Hematopoietic multipotent progenitor cell (in vitro differentiated cells): ENCODE results near the gene HACD2. TPM values are rescaled to one million over a fixed set of nuclear protein-coding genes. Genes with fewer than 3 reads are reported as not detected.
A peak's percentile ranks its signal among the peaks of the same experiment; 100 is the strongest.

Experiments
- DNase-seq, 3 donors: peaks; one replicate each; pipeline ENCODE4 v3.0.0-alpha.2; 2011 to 2015; ENCODE audit warnings: low read depth in 2 of 3, low spot score in 2 of 3
- total RNA-seq: library from RNA; depleted of rRNA; stranded (reverse); fragments of >200 nt; gene quantifications from one replicate; pipeline ENCODE4 v1.2.3, GENCODE V29; 2012

HACD2 gene, protein sequence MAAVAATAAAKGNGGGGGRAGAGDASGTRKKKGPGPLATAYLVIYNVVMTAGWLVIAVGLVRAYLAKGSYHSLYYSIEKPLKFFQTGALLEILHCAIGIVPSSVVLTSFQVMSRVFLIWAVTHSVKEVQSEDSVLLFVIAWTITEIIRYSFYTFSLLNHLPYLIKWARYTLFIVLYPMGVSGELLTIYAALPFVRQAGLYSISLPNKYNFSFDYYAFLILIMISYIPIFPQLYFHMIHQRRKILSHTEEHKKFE
- total RNA-seq = 14.5 TPM

DNA sequence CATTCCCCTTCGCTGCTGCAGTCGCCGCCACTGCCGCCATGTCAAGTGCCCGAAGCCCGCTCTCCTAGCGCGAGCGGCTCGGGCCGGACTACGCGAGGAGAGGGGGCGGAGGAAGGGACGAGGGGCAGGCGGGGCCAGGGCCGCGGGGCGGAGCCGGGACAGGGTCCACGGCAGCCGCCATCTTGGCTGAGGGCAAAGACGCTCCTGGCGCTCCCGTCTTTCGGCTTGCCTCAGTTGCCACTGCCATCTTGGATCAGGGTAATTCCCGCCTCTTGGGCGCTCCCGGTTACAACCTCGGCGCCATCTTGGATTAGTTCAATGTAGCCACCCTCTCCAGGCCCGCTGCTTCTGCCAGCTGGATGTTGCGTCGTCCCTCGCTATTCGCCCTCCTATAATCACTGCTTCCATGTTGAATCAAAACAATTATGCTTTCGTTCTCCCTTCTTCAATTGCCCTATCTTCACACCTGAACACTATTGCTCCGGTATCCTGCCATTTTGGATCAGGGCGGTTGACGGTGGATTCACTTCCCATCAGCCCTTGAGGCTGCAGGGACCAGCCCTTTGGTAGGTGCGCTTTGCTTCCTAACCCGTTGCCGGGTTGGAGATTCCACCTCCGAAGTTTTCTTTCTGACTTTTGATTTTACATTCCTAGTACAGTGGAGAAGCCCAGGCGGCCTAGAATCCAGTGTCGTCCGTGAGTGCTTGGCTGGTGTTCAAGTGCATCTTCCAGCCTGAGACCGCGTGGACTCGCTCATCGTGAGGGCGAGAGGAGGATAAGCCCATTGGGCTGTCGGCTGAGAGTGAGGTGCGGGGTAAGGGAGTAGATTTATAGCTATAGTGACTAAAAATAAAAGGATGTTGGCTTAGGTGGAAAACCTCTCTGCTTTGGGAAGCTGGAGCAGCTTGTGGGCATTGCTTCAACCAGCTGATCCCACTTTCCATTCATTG is at the start of gene HACD2:
Gene HACD2 (minus strand): TSS at position 66 of the 950 bp plus-strand sequence. CDS start 26 bp downstream, at position 40.
- DNase-seq = peak; percentile 78 to 97 (median 95)

DNA sequence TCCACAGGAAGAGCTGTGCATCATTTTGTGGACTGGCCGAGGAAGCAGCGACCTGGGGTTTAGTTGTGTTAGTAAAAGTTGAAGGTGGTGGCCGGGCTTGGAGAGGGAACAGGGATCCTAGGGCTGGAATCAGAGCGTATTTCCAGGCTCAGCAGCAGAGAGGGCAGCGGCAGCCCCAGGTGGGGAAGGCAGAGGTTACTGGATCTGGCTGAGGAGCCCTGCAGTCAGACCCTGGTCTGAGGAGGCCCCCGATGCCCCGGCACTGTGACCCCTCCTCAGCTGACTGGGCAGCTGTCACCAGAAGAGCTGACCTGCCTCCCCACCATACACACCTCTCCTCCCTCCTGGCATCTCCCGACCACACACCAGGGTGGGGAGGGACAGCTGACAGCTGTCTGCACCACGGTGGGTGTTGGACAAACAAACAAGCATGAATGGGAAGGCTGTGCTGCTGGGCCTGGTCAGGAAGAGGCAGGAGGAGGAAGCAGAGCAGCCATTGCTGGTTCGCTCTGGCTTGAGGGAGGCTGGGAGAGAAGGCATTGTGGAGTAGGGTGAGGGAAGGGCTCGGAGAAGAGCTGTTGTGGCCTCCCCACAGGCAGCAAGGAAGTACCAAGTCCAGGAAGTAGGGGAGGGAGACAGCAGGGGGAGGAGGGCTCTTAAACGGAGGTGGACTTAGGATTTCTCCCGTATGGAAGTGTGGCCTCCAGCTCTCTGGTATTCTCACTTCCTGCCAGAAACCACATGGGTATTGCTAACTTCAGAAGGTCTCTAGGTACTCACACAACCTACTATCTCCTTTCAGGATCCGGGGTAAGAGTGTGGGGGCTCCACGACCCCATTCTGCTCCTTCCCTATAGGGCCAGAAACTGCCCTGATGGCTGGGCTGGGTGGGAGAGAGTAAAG is 49.5 kb upstream of the HACD2 start:
- no peak for DNase-seq

DNA sequence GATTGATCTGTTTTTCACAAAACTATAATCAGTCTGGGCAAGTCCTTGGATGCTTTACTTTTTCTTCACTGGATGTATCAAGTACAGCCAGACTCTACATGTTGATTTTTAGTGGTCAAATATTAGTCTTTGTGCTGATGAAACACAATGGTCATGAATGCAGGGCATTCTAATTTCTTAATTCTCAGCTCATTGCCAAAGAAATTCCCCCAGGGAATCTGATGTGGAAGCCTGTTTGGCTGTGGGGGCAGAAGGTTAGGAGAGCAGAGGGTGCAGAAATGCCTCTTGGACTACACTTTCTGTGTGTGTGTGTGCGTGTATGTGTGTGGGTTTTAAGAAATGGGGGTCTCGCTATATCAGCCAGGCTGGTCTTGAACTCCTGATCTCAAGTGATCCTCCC is 48.7 kb upstream of the HACD2 start:
- no peak for DNase-seq

DNA sequence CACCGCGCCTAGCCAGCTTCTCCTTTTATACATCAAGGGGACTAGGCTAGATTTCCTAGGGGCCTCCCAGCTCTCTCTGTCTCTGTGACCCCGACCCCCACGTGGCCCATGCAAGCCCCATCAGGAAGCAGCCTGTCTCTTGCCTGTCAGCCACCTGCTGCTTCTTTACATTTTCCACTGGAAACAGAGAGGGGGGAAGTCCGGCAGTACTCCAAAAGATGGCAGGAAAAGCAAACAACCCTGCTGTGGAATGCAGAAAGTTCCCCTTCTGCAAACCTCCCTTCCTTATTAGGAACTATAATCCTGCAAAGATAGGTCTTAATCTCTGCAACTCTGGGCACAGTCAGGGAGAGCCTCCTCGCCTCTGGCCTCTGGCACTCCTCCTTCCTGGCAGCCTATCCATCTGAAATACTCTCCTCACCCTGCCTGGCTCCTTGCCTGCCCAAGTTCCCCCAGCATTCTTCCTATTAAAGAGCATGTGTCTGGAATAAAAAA is 47.4 kb upstream of the HACD2 start:
- DNase-seq = no peak

DNA sequence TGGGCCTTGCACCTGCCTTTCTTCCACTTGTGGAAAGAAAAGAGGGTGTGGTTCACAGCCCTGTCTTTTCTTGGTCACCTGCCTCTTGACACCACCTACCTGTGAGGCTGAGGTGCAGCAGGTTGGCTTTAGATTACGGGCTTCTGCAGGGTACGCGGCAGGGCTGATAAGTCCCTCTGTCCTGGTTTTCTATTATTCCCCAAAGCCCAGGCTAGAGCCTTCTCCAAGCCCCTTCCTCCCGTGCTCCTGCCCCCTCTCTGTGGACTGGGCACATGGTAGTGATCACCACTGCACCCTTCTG is 44.8 kb upstream of the HACD2 start:
- no peak for DNase-seq

DNA sequence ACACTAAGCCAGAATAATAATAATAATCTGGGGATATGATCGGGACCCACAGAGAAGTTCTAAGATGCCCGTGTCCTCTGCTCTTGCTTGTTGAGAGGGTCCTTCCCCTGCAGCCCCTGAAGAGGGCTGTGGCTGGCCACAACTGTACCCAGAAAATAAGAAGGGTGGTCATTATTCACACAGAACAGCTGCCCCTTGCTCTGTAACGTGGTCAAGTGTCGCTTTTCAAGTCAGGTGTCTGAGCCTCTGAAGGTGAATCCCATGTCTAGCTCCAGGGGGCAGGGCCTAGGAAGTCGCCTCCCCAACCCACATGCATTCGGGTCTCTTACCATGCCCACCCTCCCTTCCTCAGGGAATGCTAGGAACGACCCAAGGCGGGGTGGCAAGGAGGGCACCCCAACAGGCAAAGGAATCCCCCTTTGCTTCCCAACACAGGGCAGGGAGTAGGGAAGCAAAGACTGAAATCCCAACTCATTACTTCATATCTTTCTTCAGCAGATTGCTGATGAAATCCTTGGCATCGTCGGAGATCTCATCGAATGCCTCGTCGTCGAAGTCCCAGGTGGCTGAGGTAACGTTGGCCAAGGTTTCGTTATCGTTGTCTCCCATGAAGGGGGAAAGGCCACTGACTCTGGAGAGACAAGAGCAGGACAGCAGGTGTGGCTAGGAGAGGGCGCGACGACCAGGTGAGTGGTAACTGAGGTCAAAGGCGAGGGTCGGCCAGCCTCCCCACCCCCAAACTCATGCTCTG is 44.3 kb upstream of the HACD2 start:
- no peak for DNase-seq

DNA sequence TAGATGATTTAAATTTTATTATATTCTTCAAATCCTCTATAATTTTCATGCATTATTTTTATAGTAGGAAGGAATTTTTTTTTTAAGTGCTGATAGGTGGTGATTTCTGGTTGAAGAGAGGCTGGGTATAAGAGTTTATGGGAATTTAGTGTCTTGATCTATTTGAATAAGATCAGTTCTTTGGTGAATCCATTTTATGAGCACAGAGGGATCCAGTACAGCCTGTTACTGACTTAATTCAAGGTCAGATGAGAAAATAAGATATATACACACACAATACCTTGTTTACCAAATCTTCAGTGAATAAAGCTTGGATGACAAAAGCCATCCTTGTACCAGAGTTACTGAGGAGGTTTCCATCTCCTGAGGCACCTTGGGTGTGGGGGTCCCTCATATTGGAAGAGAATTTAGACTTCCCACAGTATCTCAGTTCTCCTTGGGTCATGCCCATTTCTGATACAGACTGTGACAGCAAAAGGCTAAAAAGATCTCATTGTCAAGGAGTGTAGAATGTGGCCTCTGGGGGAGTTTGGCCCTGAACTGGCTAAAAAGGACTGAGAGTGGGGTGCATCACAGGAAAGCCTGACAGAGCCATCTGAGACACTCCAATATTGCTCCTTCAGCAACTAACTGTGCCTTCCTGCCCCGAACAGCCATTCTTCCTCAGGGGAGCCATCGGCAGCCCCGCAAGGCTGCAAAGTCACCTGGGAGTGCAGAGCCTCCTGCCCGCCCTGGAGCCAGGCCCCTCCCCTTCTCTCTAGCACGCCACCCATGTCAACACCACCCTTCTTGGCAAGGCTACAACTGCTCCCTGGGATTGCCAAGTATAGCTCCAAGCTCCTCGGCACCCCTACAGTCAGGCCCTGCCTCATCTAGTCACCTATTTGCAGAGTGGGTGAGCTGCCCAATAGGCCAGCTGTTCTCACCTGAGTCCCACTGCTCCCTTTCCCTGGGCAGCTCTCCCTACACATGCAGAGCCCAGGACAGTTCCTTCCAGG is 43.1 kb upstream of the HACD2 start:
- no peak for DNase-seq

DNA sequence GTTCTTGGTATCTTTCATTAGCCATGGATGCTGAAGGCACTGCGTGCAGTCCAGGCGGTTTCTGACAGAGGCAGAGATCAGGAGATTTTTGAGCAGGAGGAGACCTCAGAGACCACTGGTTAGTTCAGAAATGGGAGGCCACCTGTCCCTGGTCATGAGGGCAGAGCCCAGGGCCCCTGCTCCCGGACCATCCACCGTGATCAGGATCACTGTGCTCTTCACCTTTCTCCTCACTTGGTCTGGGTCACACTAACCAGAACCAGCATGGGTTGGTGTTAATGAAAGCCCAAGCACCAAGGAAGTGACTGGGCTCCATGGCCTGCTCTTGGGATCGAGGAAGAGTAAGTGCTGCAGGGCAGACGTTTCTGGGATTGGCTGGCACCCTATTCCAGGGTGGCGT is 42.0 kb upstream of the HACD2 start:
- no peak for DNase-seq

DNA sequence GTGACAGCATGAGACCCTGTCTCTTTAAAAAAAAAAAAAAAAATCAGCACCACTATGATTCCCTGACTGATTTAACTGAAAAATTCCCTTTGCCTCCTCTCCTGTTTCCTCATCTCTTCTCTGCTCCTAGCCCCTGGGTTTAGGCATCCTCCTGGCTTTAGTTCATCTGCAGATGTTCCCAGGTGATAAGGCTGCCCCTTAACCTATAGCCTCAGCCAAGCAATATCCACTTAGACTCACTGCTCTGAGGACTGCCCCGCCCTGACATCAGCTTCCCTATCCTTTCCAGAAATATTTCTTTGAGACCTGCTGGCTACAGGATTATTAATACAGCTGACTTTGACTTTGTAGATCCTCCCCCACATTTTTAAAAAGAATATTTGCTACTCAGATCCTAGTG is 39.4 kb upstream of the HACD2 start:
- no peak for DNase-seq

DNA sequence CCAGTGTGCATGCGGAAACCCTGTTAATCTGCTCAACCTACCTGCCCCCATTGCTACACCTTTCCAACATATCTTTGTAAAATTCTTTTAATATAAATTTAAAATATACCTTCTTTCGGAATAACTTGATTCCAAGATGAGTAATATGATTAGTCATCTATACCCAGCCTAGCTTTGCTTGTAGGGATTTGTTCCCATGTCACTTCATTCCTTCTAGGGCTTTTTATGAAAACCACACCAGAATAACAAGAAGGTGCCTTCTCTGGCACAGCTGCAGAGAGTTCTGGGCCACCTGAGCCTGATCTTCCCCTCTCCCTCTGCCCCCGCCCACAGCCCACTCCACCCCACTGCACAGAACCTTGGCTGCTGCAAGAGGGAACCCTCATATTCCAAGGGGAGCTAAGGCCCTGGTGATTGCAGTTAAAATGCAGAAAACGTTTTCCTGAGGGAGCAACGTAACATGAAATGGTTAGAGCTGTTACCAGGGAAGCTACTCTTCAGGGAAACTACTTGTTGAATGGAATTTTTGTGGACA is 38.6 kb upstream of the HACD2 start:
- no peak for DNase-seq

DNA sequence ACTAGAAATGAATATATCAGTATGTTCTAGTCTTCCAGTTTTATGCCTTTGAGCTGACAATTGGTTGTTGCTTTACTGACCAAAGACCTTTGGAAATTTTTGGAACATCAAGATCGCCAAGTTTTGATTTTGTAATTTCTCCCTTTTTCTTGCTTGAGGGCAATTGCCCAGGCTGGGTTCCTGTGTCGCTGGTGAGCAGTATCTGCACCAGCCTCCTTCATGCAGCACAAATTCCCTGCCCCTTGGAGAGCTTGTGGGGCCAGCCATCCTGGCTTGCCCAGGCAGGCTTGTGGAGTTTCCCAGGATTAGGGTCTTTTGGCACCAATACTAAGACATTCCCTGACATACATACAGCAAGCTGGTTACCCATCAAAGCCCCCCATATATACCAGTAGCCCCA is 37.9 kb upstream of the HACD2 start:
- DNase-seq = no peak

DNA sequence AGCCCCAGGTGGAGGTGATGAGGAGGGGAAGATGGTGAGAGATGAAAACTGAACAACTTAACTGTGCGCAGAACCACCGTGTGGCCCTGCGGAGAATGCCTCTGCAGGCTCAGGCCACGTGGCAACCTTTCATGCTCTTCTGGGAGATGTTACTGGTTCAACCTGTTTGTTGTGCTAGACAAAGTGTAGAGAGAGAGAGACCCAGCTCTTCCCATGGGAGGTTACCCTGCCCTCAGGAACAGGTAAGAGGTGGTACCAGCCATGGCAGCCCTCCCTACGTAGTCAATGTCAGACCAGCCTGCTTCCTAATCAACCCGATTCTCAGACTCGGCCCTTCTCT is 37.0 kb upstream of the HACD2 start:
- DNase-seq = no peak

DNA sequence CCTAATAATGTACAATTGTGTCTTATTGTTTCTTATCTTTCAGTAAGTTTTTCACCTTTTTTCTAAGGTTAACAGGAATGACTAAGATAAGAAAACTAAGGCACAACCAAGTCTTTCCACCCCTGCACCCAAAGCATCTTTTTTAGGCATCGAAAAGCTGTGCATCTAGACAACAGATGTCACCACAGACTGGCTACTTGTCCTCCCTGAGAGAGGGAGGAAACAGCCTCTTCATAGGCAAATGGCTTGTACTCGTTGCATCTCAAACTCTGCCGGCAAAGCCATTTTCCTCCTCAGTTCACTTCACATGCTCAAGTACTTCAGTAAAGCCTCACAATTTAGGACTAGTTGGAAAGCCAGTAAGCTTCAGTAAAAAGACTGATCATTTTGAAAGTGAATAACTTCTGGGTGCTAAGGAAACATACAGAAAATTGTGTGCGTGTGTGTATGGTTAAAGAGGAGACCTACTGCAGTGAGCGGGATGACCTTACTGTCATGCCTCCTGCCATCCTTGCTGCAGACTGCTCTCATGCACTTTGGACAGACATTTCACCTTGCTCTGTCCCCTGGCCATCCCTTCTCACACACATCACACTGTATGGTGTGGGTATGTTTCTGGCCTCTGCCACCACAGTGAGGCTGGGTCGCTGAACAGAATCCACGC is 36.5 kb upstream of the HACD2 start:
- no peak for DNase-seq

DNA sequence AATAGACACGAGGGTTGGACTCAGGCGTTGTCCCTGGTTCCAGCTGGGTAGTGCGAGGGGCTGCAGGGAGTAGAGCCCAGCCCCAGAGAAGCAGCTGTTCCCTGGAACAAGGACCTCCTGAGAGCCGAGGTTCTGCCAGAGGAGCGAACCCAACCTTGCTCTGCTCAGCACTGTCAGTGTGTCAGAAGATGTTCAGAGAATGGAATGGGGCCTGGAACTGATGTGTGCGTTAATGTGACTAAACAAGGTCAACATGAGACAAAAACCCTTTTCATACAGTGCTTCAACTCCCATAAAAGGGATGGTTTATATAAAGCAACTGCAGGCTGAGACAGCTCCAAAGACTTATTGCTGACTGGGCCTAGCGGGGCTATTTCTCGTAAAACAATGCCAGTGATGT is 35.5 kb upstream of the HACD2 start:
- DNase-seq = no peak

DNA sequence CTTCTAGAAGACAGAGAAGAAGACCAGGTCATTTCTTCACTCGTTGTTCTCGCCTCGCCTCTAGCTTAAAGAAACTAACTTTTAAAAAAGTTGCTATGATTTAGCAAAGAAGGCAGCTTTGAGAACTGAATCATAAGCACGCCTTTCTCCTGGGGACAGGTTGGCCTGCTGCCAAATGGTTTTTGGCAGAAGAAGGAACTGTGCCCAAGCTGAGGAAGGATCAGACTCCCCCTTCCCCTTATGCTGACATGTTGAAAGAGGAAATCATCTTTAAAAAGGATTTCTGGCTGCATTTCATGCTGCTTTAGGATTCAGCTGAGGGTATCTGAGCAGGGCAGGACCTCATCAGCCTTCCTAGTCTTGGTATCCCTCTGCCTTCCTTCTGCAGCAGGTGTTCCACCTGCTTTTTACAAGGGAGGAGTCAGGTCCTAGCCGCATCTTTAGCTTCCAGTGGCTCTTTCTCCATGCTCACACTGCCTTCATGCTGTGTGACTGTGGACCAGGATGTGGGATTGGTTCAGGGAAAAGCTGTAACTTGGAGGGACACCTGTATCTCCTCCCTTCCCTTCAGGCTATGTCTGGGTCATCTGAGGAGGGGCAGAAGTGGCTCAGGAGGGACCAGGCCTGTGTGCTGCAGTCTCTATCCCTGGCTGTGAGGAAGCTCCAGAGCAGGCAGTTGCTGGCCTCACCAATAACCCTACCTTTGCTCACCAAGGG is 34.1 kb upstream of the HACD2 start:
- peak in 2 of 3 donors; percentile 90 to 92 for DNase-seq

DNA sequence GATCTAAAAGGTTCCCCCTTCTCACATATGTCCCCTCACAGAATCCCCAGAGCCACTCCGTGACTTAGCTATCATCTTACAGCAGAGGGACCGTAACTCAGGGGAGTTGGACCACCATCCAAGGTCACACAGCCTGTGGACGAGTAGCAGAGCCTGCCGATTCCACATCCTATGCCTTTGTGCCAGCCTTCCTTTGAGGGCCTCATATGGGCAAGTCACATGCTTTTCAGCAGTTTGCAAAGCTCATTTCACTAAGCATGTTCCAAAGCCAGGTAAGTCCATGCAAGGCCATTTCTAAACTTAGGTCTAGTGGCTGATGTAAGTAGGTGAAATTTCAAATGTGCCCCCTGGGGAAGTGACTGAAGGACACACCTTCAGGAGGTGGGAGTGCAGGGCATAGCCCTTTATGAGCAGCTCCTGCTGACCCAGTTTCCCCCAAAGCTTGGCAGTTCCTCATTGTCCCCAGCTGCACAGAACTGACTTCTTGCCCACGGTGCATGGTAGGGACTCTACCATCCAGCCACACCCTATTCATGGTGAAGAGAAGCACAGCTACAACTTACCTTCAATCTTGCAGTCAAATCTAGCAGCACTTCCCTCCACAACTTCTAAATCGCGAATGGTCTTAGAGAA is 33.3 kb upstream of the HACD2 start:
- DNase-seq = no peak

DNA sequence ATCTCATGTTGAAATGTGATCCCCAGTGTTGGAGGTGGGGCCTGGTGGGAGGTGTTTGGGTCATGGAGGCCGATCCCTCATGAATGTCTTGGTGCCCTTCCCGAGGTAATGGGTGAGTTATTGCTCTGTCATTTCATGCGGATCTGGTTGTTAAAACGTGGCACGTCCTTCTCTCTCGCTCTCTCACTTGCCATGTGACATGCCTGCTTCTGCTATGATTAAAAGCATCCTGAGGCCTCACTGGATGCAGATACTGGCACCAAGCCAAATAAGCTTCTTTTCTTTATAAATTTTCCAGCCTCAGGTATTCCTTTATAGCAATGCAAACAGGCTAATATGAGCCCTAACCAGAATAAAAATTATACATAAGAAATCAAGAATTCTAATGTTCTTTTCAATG is 31.7 kb upstream of the HACD2 start:
- DNase-seq = no peak
